CD4-positive, alpha-beta T cell treated with Interferon gamma for 1 hour (primary cell): ENCODE data around the gene SYNPR.

Experiments used
- DNase-seq: peaks from one replicate; pipeline ENCODE4 v3.0.0-alpha.2; 2020

Gene SYNPR

GRCh38 chr3:63474828-63475518 is 196.9 kb downstream of the SYNPR start:
- DNase-seq, result no peak

DNA sequence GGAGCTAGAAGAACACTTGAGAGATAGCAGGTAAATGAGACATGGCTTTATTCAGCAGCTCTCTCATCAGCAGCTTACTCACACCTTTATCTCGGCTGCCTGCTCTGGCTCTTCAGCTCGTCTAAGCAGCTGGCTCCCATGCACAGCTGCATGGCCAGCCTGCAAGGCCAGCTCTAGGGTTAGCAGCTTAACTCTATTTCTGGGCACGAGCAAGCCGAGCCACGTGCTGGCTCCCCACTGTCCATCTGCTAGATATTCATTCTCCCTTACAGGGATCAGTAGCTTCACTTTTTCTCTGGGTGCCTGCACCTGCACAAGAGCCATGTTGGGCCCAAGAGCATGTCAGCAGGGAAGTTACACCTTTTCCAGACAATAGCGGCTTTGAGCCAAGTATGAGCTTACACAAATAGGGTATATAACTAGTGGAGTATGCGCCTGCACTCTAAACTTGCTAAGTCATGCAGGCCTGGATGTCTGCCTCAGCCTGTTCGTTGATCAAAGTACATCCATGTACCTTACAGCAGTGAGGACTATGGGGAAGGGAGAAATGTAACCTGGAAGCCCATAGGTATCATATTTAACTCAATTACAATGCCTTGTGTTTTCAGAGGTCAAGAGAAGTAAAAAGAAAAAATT is 199.5 kb downstream of the SYNPR start:
- DNase-seq, result no peak

DNA sequence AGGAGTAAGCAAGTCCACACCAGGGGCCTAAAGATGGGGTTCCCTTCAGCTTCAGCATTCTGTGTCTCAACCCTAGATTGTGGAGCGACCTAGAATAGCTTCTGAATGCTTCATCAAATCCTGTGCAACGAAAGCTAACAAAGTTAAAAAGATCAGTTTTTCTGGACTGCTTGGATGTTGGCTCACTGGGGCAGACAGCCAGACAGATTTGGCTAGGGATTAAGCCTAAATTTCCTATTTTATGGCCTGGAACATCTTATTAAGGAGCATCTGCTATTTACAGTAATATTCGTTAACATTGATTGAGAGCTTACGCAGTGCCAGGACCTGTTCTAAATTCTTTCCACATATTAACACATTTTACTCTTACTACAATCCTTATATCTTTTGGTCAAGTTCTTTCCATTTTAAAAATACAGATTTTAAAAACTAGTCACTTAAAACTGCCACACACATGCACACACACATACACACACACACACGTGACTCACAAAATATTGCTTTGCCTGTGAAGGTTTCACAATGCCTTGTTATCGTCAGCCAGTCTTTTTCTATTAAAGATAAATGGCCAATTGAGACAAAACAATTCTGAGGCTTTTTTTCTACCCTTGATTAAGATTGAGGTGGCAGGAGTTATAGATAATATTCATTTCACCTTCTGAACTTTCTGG is 201.0 kb downstream of the SYNPR start:
- DNase-seq, result no peak

DNA sequence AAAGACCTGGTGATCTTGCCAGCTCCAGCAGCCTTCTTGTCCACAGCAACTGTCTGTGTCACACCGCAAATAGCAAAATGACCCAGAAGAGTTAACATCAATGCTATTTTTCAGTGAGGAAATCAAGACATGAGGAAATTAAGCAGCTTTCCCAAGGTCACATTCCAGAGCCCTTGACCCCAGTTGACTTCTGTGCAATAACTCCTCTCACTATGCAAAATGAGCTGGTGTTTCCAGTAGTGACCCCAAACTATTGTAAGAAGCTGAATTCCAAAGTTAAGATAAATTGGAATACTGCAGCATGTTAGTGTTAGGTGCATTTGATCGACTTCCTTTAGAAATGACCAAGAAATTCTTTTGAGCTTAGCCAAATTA is 201.5 kb downstream of the SYNPR start:
- DNase-seq, result no peak

GRCh38 chr3:63481627-63482026 is 203.5 kb downstream of the SYNPR start:
- no peak for DNase-seq

GRCh38 chr3:63482341-63482740 is 204.2 kb downstream of the SYNPR start:
- no peak for DNase-seq

GRCh38 chr3:63492464-63492863 is 214.4 kb downstream of the SYNPR start:
- DNase-seq, result no peak

DNA sequence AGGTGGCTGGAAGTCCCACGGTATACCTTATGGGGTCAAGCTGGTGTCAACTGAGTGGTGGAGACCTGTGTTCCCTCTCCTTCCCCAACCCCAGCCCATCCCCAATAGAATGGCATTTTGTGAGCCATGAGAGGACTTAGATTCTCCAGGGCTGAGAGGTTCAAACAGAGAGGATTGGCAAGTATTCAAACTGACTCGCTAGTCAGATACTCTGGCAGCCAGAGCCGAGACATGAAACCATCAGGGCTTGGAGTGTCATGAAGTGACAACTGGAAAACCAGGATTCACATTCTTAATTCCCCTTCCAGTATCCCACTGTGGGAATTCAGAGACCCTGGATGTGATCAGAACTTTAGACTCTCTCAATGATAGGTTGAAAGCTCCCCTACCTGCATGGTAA is 215.0 kb downstream of the SYNPR start:
- no peak for DNase-seq

- DNase-seq, result no peak
Measured at GRCh38 chr3:63494646-63495045, 216.5 kb downstream of the SYNPR start.

GRCh38 chr3:63497641-63498040 is 219.5 kb downstream of the SYNPR start:
- no peak for DNase-seq

GRCh38 chr3:63500196-63500595 is 222.1 kb downstream of the SYNPR start:
- no peak for DNase-seq

DNA sequence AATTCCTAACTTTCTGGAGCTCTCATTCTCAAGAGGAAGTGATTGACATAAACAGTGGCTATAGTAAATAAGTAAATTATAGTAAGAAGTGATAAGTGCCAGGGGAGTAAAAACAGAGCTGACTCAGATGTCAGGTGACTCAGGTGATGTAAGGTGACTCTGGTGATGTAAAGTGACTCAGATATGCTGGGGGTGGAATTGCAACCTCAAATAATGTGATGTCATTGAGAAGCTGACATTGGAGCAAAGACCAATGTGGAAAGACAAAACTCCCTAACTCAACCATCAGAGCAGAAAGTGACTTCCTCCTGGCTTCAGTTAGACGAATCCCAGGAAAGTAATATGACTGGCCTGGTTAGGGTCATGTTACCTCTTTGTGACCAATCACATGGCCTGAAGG is 230.2 kb downstream of the SYNPR start:
- DNase-seq, result no peak

DNA sequence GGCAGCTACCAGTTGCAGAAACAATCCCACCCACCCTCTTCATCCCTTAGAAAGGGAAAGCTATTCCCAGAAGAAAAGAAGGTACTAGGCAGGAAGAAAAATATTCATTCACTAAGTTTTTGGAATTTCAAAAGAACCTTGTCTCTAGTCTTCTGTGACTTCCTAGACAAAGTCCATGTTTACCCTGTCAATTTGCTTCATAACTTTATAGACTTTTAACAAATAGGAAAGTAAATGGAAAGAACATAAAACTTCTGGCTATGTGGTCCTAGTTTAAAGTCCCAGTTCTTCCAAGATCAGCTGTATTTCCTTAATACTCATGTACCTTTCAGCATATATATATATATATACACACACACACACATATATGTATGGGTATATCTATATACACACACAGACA is 230.7 kb downstream of the SYNPR start:
- DNase-seq, result no peak

GRCh38 chr3:63513791-63514190 is 235.7 kb downstream of the SYNPR start:
- DNase-seq, result no peak

- DNase-seq, result no peak
Measured at GRCh38 chr3:63514678-63515077, 236.6 kb downstream of the SYNPR start.

- DNase-seq, result no peak
Measured at GRCh38 chr3:63519426-63519825, 241.3 kb downstream of the SYNPR start.

DNA sequence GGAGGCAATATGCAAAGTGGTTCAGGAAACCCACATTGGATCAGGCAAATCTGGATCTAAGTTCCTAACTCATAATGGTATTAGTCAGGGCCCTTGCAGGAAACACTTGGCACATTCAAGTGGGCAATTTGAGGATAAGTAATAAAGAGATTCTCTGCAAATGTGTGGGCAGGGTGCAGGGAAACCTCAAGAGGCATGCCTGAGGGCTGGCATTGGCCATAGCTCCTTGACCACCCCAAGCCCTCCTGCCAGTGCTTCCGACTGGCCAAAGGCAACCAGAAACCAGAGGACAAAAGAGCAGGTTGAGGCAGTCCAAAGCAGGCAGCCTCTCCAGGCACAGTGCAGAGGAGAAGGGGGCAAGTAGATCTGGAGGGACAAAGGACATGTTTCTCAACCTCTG is 243.5 kb downstream of the SYNPR start:
- no peak for DNase-seq

DNA sequence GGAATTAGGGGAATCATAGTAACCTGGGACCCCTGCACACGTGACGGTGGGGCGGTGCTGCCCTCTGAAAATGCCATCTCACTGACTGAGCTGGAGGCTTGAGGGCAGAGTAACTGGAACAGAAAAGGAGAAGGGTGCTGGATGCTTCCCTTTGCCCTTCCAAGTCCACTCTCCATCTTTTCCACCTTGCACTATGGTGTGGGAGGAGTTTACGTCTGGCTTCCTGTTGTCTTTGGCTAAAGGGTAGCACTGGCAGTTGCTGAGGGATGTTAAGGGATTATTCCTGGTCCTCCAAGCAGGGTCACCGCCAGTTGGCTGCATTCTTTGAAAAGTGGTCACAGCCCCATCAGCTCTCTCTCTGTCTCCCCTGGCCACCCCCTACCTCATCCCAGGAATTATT is 245.0 kb downstream of the SYNPR start:
- no peak for DNase-seq

DNA sequence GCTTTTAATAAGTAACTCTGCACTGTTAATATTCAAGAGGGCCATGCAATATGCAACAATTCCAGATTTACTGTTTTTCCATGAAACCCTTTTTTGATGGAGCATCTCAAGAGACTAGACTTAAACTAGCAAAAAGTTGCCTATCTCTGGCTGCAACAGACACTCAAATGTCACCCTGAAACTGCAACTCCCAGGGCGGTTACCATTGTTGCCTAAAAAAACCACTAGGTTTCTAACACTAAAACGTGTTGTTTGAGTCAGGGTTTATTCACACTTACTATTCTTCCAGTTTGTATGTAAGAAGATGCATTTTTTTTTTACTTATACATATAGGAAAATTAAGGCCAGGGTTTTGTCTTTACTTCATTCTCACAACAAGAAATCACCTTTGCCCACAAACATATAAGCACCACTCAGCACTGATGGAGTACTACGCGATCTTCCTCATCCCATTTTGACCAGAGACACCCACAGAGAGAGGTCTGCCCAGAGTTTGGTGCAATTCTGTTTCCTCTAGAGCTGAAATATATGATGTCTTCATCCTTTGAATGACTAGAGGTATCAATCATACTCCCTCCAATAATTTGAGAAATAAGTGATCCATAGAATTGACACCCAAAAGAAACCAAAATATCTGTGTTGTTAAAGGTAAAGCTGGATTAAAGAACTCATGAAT is 250.4 kb downstream of the SYNPR start:
- DNase-seq, result no peak

GRCh38 chr3:63532521-63532920 is 254.4 kb downstream of the SYNPR start:
- DNase-seq, result no peak

- DNase-seq, result no peak
Measured at GRCh38 chr3:63538919-63539318, 260.8 kb downstream of the SYNPR start.

DNA sequence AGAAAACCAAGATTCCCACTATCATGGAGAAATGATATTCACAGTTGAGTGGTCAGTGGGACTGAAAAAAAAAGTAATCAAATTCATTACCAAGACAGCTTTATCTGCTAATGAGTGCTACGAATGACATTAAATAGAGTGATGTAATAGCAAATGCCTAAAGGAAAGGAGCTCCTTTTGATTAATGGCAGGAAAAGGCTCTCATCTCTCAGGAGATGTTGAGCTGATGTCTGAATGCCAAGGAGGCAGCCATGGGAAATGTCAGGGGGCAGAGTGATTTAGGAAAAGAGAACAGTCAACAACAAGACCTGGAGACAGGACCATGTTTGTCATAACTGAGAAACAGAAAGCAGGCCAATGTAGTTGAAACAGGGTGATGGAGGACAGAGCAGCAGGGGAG is 277.7 kb downstream of the SYNPR start:
- no peak for DNase-seq

GRCh38 chr3:63556401-63556800 is 278.3 kb downstream of the SYNPR start:
- DNase-seq, result no peak

DNA sequence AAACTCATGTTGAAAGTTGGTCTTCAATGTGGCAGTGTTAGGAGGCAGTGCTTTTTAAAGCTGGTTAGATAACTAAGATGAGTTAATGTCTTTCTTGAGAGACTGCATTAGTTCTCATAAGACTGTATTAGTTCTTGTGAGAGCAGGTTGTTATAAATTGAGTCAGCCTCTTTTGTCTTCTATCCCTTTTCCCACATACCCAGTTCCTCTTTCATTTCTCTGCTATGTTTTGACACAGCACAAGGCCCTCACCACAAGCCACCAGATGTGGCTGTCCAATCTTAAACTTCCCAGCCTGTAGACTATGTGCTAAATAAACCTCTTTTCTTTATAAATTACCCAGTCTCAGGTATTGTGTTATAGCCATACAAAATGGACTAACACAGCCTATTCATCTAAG is 279.8 kb downstream of the SYNPR start:
- DNase-seq, result no peak
